Prostate gland (tissue), 2 donors: Measurements from ENCODE around the gene MAML3. TPM values are rescaled to one million over a fixed set of nuclear protein-coding genes. Genes with fewer than 3 reads are reported as not detected.
"Not testable (repeated sequence)": the region's sequence is repeated elsewhere in the genome, so short reads cannot be mapped to it uniquely, and the experiment has no call there.

ENCODE experiments used
- DNase-seq: peaks from one replicate; pipeline ENCODE4 v3.0.0-alpha.2; 2019; ENCODE audit warnings: low spot score
- H3K27ac ChIP-seq, 2 donors: fragments of 200-600 bp; sonication (generic); 2 replicates each; pipeline ENCODE4 v1.5.1; 2017 to 2019
- H3K27me3 ChIP-seq: fragments of 200-600 bp; sonication (generic); replicated peaks from 2 replicates; pipeline ENCODE4 v1.5.1; 2019; ENCODE audit not compliant: insufficient read depth
- H3K36me3 ChIP-seq, 2 donors: fragments of 200-600 bp; sonication (generic); 1 replicate in 1 of 2; 2 replicates in 1 of 2; pipeline versions ENCODE4 v1.5.1 to v1.8.1; 2017 to 2019
- H3K4me1 ChIP-seq: fragments of 200-600 bp; sonication (generic); replicated peaks from 2 replicates; pipeline ENCODE4 v1.5.1; 2019
- H3K4me3 ChIP-seq, 2 donors: fragments of 200-600 bp; sonication (generic); 2 replicates each; pipeline ENCODE4 v1.5.1; 2017 to 2019
- H3K9me3 ChIP-seq: fragments of 200-600 bp; sonication (generic); 2 replicates; pipeline ENCODE4 v1.5.1; 2017
- POLR2A ChIP-seq: fragments of 450-650 bp; IDR thresholded peaks from one replicate; pipeline ENCODE4 v1.6.1; 2016; ENCODE audit warnings: antibody characterized with exemption, mild to moderate bottlenecking
- POLR2AphosphoS5 ChIP-seq: sonication (generic); formaldehyde crosslinking; IDR thresholded peaks from one replicate; pipeline ENCODE4 v1.6.1; 2017; ENCODE audit warnings: antibody characterized with exemption
- WGBS: methylation state at CpG from one replicate; pipeline ENCODE4 v1.1.5; 2018; 5-methylcytosine and 5-hydroxymethylcytosine counted together
- intact Hi-C: fragments of 100-400 bp; cut with DNase I; formaldehyde crosslinking; loops from one replicate; pipeline ENCODE4 v1.14.2; 2022
- total RNA-seq, 2 donors: library from RNA; depleted of rRNA; stranded (reverse); fragments of >200 nt; gene quantifications; one replicate each; pipeline ENCODE4 v1.1.0, GENCODE V29; 2016
- TF ChIP-seq, protein P1 (sequence below), 4 experiments: fragments of 200-600 bp in 2 of 4; fragments of 450-650 bp in 2 of 4; sonication (generic) in 2 of 4; IDR thresholded peaks; 1 replicate in 3 of 4; 2 replicates in 1 of 4; pipeline ENCODE4 v1.5.1; 2016 to 2019; ENCODE audit warnings: antibody characterized with exemption in 4 of 4, mild to moderate bottlenecking in 2 of 4, moderate library complexity in 2 of 4

The MAML3 gene
- total RNA-seq, 2 donors from 2014 or later = 15.0 to 30.6 TPM

DNA sequence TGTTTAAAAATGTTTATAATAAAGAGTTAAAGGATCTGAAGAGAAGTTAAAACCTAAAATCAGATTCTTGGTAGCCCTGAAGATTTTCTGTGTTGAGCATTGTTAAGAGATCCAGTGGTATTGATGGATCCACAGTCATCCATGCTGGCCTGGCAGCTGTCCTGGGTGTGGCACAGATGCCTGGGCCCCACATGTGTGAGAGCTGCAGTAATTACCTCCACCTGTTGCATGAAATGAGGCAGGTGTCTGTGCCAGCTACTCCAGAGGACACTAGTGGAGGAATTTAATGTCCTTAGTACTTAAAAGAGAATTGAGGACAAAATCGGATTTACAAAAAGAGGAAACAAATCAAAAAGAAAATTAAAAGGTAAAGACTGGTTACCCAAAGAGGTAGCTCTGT, 444.3 kb downstream of the MAML3 start:
- Histone ChIP-seq H3K9me3 (no peaks in the 10 kb centered on the region), H3K27me3 (no peaks in the 10 kb centered on the region), H3K4me3 (no peak overlapping the region), H3K36me3 (no peaks in the 10 kb centered on the region), H3K4me1 (no peaks in the 10 kb centered on the region), H3K27ac (no peak overlapping the region)
- DNase-seq = no peak
- intact Hi-C loops = no loop called here
- WGBS = 93% methylated on average over 1 of the region's 1 CpG
- TF ChIP-seq, protein P1, sequence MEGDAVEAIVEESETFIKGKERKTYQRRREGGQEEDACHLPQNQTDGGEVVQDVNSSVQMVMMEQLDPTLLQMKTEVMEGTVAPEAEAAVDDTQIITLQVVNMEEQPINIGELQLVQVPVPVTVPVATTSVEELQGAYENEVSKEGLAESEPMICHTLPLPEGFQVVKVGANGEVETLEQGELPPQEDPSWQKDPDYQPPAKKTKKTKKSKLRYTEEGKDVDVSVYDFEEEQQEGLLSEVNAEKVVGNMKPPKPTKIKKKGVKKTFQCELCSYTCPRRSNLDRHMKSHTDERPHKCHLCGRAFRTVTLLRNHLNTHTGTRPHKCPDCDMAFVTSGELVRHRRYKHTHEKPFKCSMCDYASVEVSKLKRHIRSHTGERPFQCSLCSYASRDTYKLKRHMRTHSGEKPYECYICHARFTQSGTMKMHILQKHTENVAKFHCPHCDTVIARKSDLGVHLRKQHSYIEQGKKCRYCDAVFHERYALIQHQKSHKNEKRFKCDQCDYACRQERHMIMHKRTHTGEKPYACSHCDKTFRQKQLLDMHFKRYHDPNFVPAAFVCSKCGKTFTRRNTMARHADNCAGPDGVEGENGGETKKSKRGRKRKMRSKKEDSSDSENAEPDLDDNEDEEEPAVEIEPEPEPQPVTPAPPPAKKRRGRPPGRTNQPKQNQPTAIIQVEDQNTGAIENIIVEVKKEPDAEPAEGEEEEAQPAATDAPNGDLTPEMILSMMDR (IDR thresholded peaks at IDR 0.05) = no peak
- TF ChIP-seq POLR2A (no peak), POLR2AphosphoS5 (no peak)

DNA sequence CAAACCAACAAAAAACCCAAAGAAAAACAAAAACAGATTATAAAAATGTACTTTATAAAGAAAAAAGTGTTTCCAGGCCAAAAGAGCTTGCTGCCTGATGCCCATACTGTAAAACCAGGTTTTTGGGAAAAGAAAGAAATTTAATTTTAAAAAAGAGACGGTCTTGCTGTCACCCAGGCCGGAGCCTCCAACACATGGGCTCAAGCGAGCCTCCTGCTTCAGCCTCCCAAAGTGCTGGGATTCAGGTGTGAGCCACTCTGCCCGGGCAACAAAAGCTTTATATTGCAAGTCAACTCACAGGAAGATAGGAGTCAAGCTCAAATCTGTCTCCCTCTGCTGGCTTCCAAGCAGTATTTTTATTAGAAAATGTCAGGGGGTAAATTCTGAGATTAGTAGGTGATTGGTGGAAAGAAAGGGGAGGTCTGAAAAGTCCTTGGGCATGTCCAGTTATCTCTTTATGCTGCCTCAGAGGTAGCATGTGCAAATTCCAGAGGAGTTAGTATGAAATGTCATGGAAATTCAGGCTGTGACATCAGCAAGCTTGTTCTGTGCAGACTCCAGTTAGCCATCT, 449.0 kb downstream of the MAML3 start:
- Histone ChIP-seq H3K4me1 (no peaks in the 10 kb centered on the region), H3K27ac (no peak overlapping the region), H3K27me3 (no peaks in the 10 kb centered on the region), H3K36me3 (no peaks in the 10 kb centered on the region), H3K4me3 (no peak overlapping the region), H3K9me3 (no peaks in the 10 kb centered on the region)
- TF ChIP-seq, protein P1 (IDR thresholded peaks at IDR 0.05) = no peak
- TF ChIP-seq POLR2AphosphoS5 = no peak
- TF ChIP-seq POLR2A = no peak
- 94% methylated on average over 4 of the region's 4 CpGs for WGBS
- DNase-seq = no peak
- intact Hi-C loops = no loop called here

DNA sequence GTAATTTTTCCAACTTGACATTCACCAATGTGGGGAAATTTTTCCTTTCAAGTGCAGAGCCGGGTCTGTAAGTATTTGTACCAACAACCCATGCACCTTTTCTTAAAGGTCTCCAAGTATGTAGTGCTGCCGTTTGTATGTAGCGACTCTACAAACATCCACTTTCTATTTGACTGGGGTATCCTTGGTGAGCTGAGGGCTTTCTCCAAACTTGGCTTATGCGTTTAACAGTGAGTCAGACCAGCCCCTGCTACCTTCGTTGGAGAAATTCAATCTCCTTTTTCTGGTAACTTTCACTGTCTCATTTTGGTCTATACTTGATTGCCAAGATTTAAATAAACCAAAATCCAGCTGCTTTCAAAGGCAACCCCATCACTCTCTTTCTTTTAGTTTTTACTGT, 453.4 kb downstream of the MAML3 start:
- Histone ChIP-seq H3K9me3 (no peaks in the 10 kb centered on the region), H3K4me1 (no peaks in the 10 kb centered on the region), H3K4me3 (no peak overlapping the region), H3K27me3 (no peaks in the 10 kb centered on the region), H3K27ac (no peak overlapping the region), H3K36me3 (no peaks in the 10 kb centered on the region)
- 69% methylated on average over 5 of the region's 5 CpGs for WGBS
- no peak for TF ChIP-seq POLR2A
- TF ChIP-seq, protein P1 (IDR thresholded peaks at IDR 0.05) = no peak
- DNase-seq = no peak
- intact Hi-C loops = no loop called here

DNA sequence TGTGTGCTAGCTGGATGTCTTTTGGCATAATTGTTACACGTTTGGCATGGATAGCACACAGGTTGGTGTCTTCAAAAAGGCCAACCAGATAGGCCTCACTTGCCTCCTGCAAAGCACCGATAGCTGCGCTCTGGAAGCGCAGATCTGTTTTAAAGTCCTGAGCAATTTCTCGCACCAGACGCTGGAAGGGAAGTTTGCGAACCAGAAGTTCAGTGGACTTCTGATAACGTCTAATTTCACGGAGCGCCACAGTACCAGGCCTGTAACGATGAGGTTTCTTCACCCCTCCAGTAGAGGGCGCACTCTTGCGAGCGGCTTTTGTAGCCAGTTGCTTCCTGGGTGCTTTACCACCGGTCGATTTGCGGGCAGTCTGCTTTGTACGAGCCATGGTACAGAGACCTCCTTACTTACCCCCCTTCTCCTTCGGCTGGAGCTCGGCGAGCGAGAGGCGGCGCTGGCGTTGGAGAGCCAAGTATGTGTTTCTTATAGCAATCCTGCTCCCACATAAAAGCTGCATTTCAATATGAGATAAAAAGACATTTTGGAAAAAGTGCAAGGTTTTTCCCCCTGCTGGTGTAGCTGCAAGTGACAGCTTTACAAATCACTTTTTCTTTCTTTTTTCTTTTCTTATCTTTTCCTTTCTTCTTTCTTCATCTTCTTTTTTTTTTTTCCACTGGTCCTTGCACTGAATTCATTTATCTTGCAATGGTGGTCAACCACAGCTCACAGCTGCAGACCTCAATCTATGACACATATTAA, 455.6 kb downstream of the MAML3 start:
- H3K4me3 ChIP-seq, H3K36me3 ChIP-seq, DNase-seq, H3K27me3 ChIP-seq, intact Hi-C loops, H3K9me3 ChIP-seq, H3K27ac ChIP-seq, H3K4me1 ChIP-seq: not testable (repeated sequence)
- WGBS = 94% methylated on average over 15 of the region's 25 CpGs

DNA sequence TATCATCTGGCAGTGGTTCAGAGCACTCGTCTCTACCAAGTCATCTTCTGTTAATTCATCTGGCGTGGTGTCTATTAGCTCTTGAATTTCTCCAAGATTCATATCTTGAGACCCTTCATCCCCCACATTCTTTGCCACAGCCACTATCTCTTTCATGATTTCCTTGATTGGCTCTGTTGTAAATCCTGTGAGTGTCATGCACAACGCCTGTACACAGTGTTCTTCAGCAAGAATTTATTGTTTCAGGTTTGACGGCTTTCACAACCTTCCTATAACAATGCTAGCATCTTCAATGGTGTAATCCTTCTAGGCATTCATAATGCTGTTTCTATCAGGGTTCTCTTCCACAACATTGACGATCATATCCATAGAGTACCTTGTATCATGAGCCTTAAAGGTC, 457.5 kb downstream of the MAML3 start:
- Histone ChIP-seq H3K4me3 (no peak overlapping the region), H3K27me3 (no peaks in the 10 kb centered on the region), H3K9me3 (no peaks in the 10 kb centered on the region), H3K36me3 (no peaks in the 10 kb centered on the region), H3K27ac (peak overlapping the region; percentile 75 to 83), H3K4me1 (no peaks in the 10 kb centered on the region)
- WGBS = 61% methylated on average over 5 of the region's 5 CpGs
- TF ChIP-seq, protein P1 (IDR thresholded peaks at IDR 0.05) = no peak
- no peak for TF ChIP-seq POLR2A
- peak; percentile 70 for TF ChIP-seq POLR2AphosphoS5
- peak; percentile 44 for DNase-seq
- intact Hi-C loops = no loop called here
